Natural killer cell (primary cell): ENCODE measurements around the gene DNAI7. TPM values are rescaled to one million over a fixed set of nuclear protein-coding genes. Genes with fewer than 3 reads are reported as not detected.

Experiments used
- ATAC-seq, 3 donors: fragments of 150-1000 bp in 2 of 3; fragments of 200-7000 bp in 1 of 3; cut with Tn5 transposase; 1 replicate in 1 of 3; 2 replicates in 2 of 3; pipeline ENCODE4 v1.10.0; 2021; ENCODE audit warnings: mild to moderate bottlenecking in 2 of 3, moderate library complexity in 2 of 3
- DNase-seq, 2 donors: peaks; one replicate each; pipeline versions ENCODE4 v3.0.0 to v3.0.0-alpha.2; 2013 to 2021; ENCODE audit warnings: mixed read lengths in 1 of 2
- H3K27ac ChIP-seq: one replicate; pipeline ENCODE4 v1.5.1; 2013; ENCODE audit warnings: mild to moderate bottlenecking, low read length
- H3K27me3 ChIP-seq: one replicate; pipeline ENCODE4 v1.6.1; 2013; ENCODE audit warnings: low read length; ENCODE audit not compliant: control insufficient read depth, insufficient read depth
- H3K36me3 ChIP-seq: one replicate; pipeline ENCODE4 v1.6.1; 2013; ENCODE audit warnings: low read length; ENCODE audit not compliant: control insufficient read depth, insufficient read depth
- H3K4me1 ChIP-seq: one replicate; pipeline ENCODE4 v1.6.1; 2013; ENCODE audit warnings: low read length; ENCODE audit not compliant: control insufficient read depth, insufficient read depth
- H3K4me3 ChIP-seq: one replicate; pipeline ENCODE4 v1.5.1; 2013; ENCODE audit warnings: low read length
- H3K9me3 ChIP-seq: one replicate; pipeline ENCODE4 v1.6.1; 2013; ENCODE audit warnings: low read length; ENCODE audit not compliant: control insufficient read depth, insufficient read depth
- H3K27ac Mint-ChIP-seq, 2 donors: one replicate each; pipeline ENCODE4 v1.8.0; 2022; ENCODE audit warnings: mild to moderate bottlenecking in 2 of 2, mixed read lengths in 2 of 2, moderate library complexity in 1 of 2
- H3K27me3 Mint-ChIP-seq, 2 donors: one replicate each; pipeline ENCODE4 v1.8.0; 2022; ENCODE audit warnings: low read depth in 2 of 2, mixed read lengths in 2 of 2
- H3K36me3 Mint-ChIP-seq: one replicate; pipeline ENCODE4 v1.8.0; 2022; ENCODE audit warnings: mixed read lengths
- H3K4me1 Mint-ChIP-seq, 2 donors: one replicate each; pipeline ENCODE4 v1.8.0; 2022; ENCODE audit warnings: mixed read lengths in 2 of 2
- H3K4me3 Mint-ChIP-seq: one replicate; pipeline ENCODE4 v1.8.0; 2022; ENCODE audit warnings: mild to moderate bottlenecking, moderate library complexity, mixed read lengths
- H3K9me3 Mint-ChIP-seq, 2 donors: one replicate each; pipeline ENCODE4 v1.8.0; 2022; ENCODE audit warnings: mixed read lengths in 2 of 2
- WGBS: methylation state at CpG from one replicate; pipeline ENCODE4 v1.1.7; 2013; ENCODE audit warnings: missing lambda C conversion rate; ENCODE audit not compliant: insufficient coverage; 5-methylcytosine and 5-hydroxymethylcytosine counted together
- intact Hi-C: fragments of 100-400 bp; cut with micrococcal nuclease; formaldehyde crosslinking; loops from one replicate; pipeline ENCODE4 v1.14.2; 2022
- total RNA-seq, 4 donors: library from RNA; stranded (reverse); fragments of 120-200 nt in 1 of 4; gene quantifications; one replicate each; pipeline versions ENCODE4 v1.2.3 to v1.2.4, GENCODE V29; 2013 to 2022
- TF ChIP-seq, protein P1 (sequence below): fragments of 200-600 bp; IDR thresholded peaks from one replicate; pipeline ENCODE4 v1.8.0; 2022; ENCODE audit warnings: antibody characterized with exemption

Gene DNAI7
- total RNA-seq, 3 donors from 2014 or later (not counting 1 experiment from before 2014, with no cell fraction given) = 0.15 to 0.59 (median 0.48) TPM

- Mint-ChIP-seq H3K27me3 (no peaks in the 10 kb centered on the region), H3K4me1 (peaks cover 21 to 27% of the 10 kb centered on the region in 2 donors), H3K4me3 (peak overlapping the region; percentile 99), H3K27ac (peak overlapping the region; percentile 99), H3K9me3 (no peaks in the 10 kb centered on the region), H3K36me3 (no peaks in the 10 kb centered on the region)
- intact Hi-C loops = loop anchor here (2.0 to 5.0 kb wide), 2 partner anchors 58 to 142 kb away; partner anchors contain the start of gene KRAS
- ATAC-seq = no peak
- 12% methylated on average over 11 of the region's 11 CpGs for WGBS
- Histone ChIP-seq H3K4me3 (peak overlapping the region; percentile 85), H3K36me3 (no peaks in the 10 kb centered on the region), H3K4me1 (peaks cover 6% of the 10 kb centered on the region), H3K27me3 (no peaks in the 10 kb centered on the region), H3K27ac (peak overlapping the region; percentile 95), H3K9me3 (no peaks in the 10 kb centered on the region)
- TF ChIP-seq, protein P1, sequence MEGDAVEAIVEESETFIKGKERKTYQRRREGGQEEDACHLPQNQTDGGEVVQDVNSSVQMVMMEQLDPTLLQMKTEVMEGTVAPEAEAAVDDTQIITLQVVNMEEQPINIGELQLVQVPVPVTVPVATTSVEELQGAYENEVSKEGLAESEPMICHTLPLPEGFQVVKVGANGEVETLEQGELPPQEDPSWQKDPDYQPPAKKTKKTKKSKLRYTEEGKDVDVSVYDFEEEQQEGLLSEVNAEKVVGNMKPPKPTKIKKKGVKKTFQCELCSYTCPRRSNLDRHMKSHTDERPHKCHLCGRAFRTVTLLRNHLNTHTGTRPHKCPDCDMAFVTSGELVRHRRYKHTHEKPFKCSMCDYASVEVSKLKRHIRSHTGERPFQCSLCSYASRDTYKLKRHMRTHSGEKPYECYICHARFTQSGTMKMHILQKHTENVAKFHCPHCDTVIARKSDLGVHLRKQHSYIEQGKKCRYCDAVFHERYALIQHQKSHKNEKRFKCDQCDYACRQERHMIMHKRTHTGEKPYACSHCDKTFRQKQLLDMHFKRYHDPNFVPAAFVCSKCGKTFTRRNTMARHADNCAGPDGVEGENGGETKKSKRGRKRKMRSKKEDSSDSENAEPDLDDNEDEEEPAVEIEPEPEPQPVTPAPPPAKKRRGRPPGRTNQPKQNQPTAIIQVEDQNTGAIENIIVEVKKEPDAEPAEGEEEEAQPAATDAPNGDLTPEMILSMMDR = no peak
- no peak for DNase-seq
These were observed 271 bp downstream of the DNAI7 start for GRCh38 chr12:25194722-25195055.

- Histone ChIP-seq H3K4me1 (peaks cover 6% of the 10 kb centered on the region), H3K36me3 (no peaks in the 10 kb centered on the region), H3K27me3 (no peaks in the 10 kb centered on the region), H3K27ac (peak overlapping the region; percentile 95), H3K4me3 (peak overlapping the region; percentile 85), H3K9me3 (no peaks in the 10 kb centered on the region)
- peak overlapping the region; percentile 99 for H3K4me3 Mint-ChIP-seq
- intact Hi-C loops = loop anchor here (2.0 kb wide), 1 partner anchor 141 kb away; a partner anchor contains a TSS
- H3K4me1 Mint-ChIP-seq = peaks cover 21 to 25% of the 10 kb centered on the region in 2 donors
- no CpG with 5 or more reads among the region's 1 CpG for WGBS
- peak overlapping the region; percentile 99 for H3K27ac Mint-ChIP-seq
- ATAC-seq (no peak), DNase-seq (peak in 1 of 2 donors; percentile 32)
- H3K9me3 Mint-ChIP-seq = no peaks in the 10 kb centered on the region
- H3K36me3 Mint-ChIP-seq = no peaks in the 10 kb centered on the region
- TF ChIP-seq, protein P1 = no peak
- H3K27me3 Mint-ChIP-seq = no peaks in the 10 kb centered on the region
These were observed 746 bp downstream of the DNAI7 start for GRCh38 chr12:25194214-25194613.

GRCh38 chr12:25190793-25191192 lies 4.2 kb downstream of the DNAI7 start:
- intact Hi-C loops = no loop called here
- Mint-ChIP-seq H3K27ac (no peak overlapping the region), H3K4me3 (no peak overlapping the region), H3K9me3 (no peaks in the 10 kb centered on the region), H3K36me3 (no peaks in the 10 kb centered on the region), H3K4me1 (peaks cover 28 to 32% of the 10 kb centered on the region in 2 donors), H3K27me3 (no peaks in the 10 kb centered on the region)
- no peak for DNase-seq
- Histone ChIP-seq H3K27ac (no peak overlapping the region), H3K36me3 (no peaks in the 10 kb centered on the region), H3K4me1 (peaks cover 6% of the 10 kb centered on the region), H3K27me3 (no peaks in the 10 kb centered on the region), H3K9me3 (no peaks in the 10 kb centered on the region), H3K4me3 (no peak overlapping the region)
- 97% methylated on average over 6 of the region's 6 CpGs for WGBS
- TF ChIP-seq, protein P1 = no peak
- no peak for ATAC-seq

DNA sequence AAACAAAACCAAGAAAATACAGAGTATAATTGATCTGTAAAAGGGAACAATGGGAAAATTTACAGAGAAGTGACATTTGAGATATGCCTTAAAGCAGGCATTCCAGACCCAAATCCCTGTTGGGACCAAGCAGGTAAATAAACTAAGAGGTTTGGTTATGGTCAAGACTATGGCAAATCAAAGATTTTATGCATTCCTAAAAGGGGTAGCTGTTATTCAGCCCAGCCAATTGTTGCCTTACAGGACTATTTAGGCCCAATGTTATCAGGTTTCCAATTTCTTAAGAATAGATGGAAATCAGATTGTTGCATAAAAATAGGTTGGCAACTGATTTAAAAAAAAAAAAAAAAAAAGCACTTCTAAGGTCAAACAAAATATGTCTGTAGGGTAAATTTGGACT lies 5.3 kb downstream of the DNAI7 start:
- no peaks in the 10 kb centered on the region for H3K9me3 Mint-ChIP-seq
- Histone ChIP-seq H3K9me3 (no peaks in the 10 kb centered on the region), H3K4me1 (peaks cover 4% of the 10 kb centered on the region), H3K27ac (no peak overlapping the region), H3K4me3 (no peak overlapping the region), H3K27me3 (no peaks in the 10 kb centered on the region), H3K36me3 (no peaks in the 10 kb centered on the region)
- H3K27ac Mint-ChIP-seq = no peak overlapping the region
- H3K4me1 Mint-ChIP-seq = peaks cover 17 to 20% of the 10 kb centered on the region in 2 donors
- DNase-seq (no peak), ATAC-seq (no peak)
- no peaks in the 10 kb centered on the region for H3K36me3 Mint-ChIP-seq
- no peaks in the 10 kb centered on the region for H3K27me3 Mint-ChIP-seq
- intact Hi-C loops = no loop called here
- no peak overlapping the region for H3K4me3 Mint-ChIP-seq
- TF ChIP-seq, protein P1 = no peak
